ENCODE data around the gene FCER2.

Gene FCER2

DNA sequence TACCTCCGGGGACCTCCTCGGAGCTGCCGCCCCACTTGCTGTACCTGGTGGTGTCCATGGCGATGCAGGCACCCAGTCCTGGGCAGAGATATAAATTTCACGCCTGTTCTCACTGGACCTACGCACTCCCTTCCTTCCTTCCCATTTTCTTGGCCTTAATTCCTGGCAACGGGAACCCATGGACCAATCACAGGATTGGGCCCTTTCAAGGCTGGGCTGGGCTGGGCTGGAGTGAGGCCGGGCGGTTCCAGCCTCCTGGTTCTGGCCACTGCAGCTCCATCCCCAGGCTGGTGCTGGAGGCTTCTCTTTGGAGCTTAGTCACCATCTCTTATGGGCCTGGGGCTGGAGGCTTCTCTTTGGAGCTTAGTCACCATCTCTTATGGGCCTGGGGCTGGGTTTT is 30.1 kb upstream of the FCER2 start, which contains the start of gene CLEC4G:
Gene CLEC4G (minus strand): TSS at position 66 of the 400 bp plus-strand sequence. CDS start 8 bp downstream, at position 58.
- no peak for DNase-seq

DNA sequence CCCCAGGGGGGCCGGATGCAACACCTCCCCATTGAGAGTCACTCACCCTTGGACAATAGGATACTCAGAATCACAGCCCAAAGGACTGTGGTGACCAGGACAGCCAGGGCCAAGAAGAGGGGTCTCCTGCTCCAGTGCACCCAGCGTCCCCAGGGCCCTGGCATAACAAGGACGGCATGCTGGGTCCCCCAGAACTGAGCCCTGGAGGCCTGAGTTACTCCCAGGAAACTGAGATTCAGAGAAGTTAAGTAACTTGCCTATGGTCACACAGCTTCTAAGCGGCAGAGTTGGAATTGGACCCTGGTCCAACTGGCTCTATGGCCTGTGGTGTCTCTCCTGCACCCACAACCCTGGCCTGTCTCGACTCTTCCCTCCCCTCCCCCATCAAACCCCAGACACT is 29.7 kb upstream of the FCER2 start:
- no peak for DNase-seq

DNA sequence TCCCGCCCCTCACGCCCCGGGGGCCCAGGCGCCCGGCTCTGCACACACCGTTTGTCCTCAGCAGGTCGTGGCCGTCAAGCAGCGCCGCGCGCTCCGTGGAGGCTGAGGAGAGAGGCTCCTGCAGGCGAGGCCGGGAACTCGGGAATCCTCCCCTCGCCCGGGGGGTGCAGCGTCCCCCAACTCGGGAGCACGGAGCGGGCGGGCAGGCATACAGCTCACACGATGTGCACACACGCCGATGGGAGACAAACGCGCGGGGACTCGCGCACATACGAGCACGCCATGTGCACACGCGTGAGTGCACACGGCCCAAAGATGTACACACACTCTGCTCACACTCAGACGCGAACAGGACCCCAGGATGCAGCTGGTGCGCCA is 29.3 kb upstream of the FCER2 start:
- DNase-seq: no peak

DNA sequence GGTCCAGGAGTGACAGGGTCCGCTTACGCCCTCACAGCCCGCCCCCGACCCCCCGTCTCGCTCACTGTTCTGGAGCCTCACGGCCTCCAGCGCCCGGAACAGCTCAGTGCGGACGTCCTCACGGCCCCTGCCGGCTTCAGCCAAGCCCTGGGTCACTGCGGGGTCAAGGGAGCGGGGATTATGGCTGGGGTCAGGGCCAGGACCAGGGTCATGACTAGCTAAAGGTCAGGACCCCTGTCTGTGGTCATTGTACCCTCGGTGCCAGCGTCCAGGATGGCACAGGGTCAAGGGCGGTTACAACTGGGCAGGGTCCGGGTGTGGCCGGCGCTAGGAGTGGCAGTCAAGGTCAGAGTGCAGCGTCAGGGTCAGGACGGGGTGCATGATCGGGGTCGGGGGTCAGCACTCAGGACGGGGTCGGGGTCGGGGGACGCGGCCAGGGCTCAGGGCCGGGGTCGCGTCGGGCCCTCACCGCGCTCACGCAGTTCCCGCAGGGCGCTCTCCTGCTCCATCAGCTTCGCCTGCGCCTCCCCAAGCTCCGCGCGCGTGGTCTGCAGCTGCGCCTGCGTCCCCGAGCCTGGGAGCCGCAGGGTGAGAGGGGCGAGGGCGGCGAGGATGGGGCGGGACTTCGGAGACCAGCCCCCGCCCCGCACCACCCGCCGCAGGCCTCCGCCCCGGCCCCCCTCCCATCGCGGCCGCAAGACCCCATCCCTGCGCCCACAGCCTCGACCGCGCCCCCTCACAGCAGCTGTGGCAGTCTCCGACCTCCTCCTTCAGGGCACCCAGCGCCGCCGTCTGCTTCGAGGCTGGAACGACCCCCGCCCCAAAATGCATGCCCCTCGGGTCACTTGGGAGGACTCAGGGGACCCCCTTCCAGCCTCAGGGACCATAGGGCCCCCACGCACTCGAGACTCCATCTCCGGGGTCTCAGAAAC is 28.6 kb upstream of the FCER2 start:
- no peak for DNase-seq

DNA sequence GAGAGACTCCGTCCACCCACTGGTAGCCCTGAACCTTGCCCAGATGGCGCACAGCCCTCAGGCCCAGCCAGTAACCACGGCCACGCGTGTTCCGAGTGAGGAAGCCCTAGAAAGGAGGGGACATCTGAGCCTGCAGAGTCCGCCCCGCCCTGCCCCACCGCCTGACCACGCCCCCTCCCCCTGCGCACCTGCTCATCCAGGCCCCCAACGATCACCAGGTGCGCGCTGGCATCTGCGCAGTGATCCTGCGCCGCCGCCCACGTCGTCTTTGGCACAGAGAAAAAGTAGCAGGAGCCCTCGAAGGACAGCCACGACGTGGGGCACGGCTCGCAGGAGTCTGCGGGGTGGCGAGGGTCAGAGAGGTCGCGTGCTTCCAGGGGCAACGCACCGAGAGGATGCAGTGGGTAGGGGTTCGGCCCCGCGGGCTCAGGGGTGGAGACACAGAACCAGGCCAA is 27.9 kb upstream of the FCER2 start:
- peak in 1 of 2 donors; percentile 33 for DNase-seq

DNA sequence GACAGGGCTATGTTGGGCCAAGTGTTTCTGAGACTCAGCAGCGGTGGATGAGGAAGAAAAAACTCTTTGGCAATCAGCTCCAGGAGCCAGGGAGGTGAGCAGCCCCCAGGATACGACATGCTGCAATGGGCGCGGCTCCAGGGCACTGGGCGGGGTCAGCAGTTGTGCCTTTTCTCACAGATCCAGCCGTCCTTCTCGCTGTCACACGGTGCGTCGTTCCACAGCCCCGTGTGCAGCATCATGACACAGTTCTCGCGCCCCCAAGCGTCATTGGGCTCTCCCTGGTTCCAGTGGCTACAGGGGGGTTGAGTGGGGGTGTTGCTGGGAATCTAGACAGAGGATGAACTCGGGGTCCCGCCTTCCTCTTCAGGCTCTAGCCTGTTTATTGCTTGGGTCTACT is 27.3 kb upstream of the FCER2 start:
- DNase-seq: peak in 1 of 2 donors; percentile 49

DNA sequence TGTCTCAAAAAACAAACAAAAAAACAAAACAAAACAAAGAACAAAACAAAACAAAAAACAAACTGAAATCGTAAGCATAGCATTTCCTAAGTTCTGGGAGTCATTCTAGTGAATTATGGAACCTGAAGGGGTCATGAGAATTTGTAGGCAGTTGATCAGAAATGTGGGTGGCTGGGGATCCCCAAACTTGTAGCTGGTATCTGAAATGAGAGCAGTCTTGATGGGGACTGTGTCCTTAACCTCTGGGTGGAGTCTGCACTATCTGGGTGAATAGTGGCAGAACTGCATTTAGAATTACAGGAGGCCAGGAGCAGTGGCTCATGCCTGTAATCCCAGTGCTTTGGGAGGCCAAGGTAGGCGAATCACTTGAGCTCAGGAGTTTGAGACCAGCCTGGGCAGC is 23.9 kb upstream of the FCER2 start:
- DNase-seq: no peak

DNA sequence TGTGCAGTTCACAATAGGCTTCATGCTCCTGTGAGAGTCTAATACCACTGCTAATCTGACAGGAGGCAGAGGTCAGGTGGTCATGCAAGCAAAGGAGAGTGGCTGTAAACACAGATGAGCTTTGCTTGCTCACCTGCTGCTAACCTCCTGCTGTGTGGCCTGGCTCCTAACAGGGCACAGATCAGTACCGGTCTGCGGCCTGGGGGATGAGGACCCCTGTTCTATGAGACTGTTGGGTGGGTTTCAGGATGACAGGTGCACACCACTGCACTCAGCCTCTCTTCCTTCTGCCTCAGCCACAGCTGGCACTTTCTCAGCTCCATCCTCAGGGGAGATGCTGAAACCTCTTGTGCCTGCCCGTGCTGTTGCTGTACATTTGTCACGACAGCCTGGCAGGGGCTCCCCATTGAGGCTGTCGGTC is 20.3 kb upstream of the FCER2 start:
- no peak for DNase-seq

DNA sequence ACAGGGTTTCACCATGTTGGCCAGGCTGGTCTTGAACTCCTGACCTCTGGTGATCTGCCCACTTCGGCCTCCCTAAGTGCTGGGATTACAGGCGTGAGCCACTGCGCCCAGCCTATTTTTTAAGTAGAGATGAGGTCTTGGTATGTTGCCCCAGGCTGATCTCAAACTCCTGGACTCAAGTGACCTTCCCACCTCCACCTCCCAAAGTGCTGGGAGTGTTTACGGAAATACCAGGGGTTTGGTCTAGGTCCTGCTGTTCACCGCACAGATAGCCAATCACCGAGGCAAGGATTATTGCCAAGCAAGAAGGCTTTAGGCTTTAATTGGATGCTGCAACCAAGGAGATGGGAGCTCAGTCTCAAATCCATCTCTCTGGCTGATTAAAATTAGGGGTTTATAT is 18.4 kb upstream of the FCER2 start:
- DNase-seq: no peak

DNA sequence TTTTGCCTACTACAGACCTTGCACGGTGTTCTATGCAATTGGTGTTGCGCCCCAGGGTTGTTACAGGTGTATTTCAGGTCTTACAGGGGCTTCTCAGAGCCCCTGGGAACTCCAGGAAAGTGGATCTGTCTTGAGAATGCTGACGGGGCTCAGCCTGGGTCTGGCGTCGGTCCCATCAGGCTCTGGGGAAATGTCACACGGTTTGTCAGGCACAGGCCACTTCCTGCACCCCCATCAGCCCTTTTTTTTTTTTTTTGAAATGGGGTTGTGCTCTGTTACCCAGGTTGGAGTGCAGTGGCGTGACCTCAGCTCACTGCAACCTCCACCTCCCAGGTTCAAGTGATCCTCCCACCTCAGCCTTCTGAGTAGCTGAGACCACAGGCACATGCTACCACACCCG is 16.7 kb upstream of the FCER2 start:
- peak in 1 of 2 donors; percentile 34 for DNase-seq

DNA sequence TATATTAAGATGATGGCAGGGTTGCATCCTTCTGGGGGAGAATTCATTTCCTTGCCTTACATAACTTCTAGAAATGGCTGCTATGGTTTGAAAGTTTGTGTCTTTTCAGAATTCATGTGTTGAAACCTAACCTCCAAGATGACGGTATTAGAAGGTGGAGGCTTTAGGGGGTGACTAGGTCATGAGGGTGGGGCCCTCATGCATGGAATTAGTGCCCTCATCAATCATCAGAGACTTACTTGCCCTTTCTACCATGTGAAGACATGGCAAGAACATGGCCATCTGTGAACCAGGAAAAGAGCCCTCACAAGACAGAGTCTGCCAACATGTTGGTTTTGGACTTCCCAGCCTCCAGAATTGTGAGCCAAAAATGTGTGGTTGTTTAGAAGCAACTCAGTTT is 14.8 kb upstream of the FCER2 start:
- no peak for DNase-seq

DNA sequence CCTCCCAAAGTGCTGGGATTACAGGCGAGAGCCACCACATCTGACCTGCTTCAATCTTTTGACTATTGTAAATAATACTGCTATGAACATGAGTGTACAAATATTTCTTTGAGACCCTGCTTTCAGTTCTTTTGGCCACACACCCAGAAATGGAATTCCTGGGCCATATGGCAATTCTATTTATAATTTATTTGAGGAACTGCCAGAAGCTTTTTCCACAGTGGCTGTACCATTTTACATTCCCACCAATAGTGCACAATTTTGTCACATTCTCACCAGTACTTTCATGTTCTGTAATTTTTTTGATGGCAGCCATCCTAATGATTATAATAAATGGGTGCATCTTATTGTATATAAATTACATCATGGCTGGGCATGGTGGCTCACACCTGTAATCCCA is 13.7 kb upstream of the FCER2 start:
- no peak for DNase-seq

DNA sequence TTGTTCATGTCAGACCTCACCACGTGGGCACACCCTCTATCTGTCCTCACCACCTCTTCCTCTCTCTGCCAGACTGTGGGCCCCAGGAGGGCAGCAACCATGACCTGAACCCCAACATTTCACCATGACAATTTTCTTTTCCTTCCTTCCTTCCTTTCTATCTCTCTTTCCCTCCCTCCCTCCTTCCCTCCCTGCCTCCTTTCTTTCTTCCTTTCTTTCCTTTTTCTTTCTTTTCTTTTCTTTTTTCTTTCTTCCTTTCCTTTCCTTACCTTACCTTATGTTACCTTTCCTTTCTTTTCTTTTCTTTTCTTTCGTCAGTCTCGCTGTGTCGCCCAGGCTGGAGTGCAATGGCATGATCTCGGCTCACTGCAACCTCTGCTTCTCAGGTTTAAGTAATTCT is 8.7 kb upstream of the FCER2 start:
- DNase-seq: no peak

DNA sequence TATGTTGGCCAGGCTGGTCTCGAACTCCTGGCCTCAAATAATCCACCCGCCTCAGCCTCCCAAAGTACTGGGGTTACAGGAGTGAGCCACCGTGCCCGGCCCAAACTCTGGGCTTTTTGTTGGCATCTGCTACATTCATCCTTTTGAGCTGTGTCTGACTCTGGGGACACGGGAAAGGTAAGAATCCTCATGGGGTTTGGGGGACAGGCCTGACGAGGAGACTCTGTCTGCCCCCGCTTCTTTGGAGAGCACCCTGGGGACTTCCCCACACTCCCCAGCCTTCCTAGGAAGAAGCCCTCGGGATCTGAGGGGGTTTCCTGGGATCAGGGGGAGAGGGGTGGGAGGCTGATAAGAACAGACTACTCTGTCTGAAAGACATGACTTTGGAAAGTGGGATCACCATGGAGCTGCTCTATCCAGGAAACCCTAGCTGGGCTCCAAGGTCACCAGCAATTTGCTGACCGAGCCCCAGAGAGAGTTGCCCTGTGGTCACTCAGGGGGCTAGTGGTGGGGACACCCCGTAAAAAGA is 8.1 kb upstream of the FCER2 start:
- DNase-seq: no peak

DNA sequence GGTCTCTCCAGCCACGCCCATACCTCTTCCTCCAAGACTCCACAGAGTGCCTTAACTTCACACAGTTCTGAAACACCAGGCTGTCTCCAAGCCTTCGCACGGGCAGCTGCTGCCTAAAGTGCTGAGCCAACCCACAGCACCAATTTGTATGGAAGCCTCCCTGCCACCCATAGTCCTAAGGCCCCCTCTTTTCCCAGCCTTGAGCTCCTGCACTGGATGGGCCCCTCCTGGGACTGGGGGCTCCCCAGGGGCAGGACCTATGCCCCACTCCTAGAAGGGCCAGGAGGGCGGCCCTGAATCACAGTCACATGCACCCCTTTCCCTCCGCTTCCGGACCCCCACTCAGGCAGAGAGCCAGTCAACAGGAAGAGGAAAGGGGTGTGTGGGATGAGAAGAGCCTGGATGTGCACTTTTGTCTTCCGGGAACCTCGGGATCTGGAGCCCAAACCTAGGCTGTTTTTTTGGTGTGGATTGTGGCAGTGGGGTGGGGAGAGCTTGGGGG is 5.1 kb upstream of the FCER2 start:
- no peak for DNase-seq

DNA sequence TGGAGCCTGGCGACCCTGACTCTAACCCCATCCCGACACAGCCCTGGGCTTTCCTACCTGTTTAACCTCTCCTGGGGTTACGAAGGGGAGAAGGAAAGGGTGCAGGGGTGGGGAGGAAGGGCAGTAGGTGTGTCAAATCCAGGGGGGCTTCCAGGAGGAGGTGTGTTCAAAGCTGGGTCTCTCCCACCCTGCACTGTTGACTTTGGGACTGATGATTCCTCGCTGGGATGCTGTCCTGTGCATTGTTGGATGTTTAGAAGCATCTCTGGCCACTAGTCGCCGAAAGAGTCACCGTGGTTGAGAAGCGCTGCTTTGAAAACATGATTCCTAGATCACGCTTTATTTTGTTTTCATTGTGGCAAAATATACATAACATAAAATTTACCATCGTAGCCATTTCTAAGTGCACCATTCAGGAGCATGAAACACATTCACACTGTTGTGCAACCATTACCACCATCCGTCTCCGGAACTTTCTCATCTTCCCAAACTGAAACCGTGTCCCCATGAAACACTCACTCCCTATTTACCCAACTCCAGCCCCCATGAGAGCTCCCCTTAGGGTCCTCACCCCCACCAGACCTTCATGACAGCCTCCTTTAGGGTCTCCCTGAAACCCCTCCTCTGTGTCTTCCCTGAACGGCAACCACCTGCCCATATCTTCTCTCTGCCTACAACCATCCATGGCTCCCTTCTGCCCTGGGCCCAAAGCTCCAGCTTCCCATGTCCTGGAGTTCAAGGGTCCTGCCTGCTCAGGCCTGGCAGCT is 4.4 kb upstream of the FCER2 start:
- no peak for DNase-seq

DNA sequence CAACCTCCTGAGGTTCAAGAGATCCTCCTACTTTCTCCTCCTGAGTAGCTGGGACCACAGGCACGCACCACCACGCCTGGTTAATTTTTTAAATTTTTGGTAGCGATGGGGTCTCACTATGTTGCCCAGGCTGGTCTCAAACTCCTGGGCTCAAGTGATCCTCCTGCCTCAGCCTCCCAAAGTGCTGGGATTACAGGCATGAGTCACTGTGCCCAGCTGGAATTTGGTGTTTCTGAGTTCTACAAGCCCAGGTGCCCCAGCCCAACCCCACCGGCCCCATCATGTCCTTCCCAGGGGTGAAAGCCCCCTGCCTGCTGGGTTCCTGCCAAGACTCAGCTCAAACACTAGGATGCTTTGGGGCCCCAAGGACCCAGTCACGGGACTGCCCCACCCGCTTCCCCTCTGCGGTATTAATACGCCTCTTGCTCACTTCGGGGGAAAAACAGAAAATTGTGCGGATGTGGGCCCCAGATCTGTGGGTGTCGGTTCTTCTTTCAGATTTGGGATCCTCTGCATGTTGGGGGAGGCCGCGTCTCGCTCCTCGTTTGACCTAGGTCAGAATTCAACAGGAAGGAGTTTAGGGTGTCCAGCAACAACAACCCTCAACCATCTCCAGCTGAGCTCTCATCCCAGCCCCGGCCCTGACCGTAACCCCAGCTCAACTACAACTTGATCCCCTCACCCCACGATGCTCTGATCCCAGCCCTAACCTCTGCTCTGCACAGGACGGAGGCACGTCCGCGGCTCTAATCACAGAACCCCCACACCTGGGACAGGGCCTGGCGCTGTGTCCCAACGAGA is 3.7 kb upstream of the FCER2 start:
- peak; percentile 80 to 85 for DNase-seq

DNA sequence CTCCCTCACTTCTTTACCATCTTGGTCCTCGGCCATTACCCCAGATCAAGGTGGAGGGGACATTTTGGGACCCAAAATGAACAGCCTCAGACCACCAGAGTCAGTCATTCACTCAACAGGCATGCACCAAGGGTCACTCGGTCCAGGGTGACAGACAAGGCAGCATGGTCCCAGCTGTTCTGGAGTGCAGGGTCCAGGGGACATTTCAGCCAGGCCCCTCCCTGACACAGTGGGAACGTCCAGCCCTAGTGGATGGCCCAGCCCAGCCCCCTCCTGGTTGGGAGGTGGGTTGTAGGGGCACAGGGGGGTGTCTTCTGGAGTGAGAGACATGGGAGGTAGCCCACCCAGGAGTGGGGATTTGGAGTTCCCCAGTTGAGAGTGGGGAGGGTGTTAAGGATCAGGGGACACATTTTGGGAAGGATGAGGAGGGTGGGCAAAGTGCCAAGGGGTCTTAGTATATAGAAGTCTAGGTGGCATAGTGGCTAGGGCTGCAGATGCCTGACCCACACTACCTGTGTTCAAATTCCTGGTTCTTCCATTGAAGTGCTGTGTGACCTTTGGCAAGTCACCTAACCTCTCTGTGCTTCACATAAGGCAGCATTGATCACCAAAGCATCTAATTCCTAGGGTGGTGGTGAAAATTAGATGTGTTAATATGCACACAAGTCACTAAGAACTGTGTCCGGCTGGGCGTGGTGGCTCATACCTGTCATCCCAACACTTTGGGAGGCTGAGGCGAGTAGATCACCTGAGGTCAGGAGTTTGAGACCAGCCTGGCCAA is 2.5 kb upstream of the FCER2 start:
- no peak for DNase-seq

DNA sequence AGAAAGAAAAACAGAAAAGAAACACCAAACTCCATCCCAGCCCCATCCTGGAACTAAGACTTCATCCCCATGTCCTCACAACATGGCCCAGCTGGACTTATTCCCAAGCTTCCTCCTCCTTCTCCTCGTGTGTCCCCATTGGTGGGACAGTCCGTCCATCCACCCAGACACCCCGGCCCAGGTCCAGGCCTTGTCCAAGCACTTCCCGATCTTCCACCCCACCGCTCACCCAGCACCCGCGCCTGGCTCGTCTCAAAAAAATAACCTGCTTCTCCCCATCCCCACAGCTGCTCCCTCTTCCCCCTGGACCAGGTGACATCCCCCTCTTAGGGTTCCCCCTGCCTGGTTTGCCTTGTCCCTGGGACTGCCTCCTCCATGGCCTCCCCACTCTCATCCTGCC is 1.4 kb upstream of the FCER2 start:
- no peak for DNase-seq

DNA sequence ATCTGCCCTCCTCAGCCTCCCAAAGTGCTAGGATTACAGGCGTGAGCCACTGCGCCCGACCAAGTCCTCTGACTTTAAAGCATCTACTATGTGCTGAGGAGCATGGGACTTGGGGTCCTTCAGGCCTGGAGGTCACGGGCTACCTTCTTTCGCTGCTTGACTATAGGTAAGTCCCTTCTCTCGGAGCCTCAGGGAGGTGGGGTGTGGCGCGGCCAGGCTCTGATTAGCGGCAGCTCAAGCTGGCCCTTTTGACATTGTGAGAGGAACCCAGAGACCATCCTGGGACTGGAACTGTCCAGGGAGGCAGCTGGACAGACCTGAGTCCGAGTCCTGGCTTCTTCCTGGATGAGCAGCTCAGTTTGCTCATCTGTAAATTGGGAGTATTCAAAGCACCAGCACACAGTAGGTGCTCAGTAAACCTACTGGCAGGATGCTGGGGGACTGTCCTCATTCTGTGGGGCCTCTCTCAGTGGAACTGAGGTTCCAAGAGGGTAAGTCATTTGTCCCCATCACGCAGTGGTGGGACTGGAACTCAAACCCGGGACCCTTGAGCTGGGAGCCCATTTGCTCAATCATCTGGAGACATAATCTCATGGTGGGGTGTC is 780 bp downstream of the FCER2 start:
- DNase-seq: no peak

Data from CD4-positive, alpha-beta T cell treated with Interleukin-1 beta for 1 hour (primary cell).